Panc1 (cell line): ENCODE data around the gene SULT4A1.

Source experiments
- POLR2AphosphoS5 ChIP-seq: IDR thresholded peaks from 2 replicates; pipeline ENCODE4 v1.6.1; 2012; ENCODE audit warnings: mild to moderate bottlenecking, low read depth, low read length, moderate library complexity
- REST ChIP-seq, 2 experiments: IDR thresholded peaks; 2 replicates each; pipeline ENCODE4 v1.6.1; 2011 to 2012; ENCODE audit warnings: low read depth in 2 of 2, control low read depth in 1 of 2, low read length in 1 of 2, mild to moderate bottlenecking in 1 of 2, moderate library complexity in 1 of 2; ENCODE audit not compliant: insufficient read depth in 1 of 2
- TCF7L2 ChIP-seq: IDR thresholded peaks from 2 replicates; pipeline ENCODE4 v1.6.1; 2011; ENCODE audit warnings: mild to moderate bottlenecking, low read depth, low read length, inconsistent platforms
- TF ChIP-seq, protein P1 (sequence below): fragments of 450-650 bp; IDR thresholded peaks from 2 replicates; pipeline ENCODE4 v1.5.1; 2017; ENCODE audit warnings: mild to moderate bottlenecking

DNA sequence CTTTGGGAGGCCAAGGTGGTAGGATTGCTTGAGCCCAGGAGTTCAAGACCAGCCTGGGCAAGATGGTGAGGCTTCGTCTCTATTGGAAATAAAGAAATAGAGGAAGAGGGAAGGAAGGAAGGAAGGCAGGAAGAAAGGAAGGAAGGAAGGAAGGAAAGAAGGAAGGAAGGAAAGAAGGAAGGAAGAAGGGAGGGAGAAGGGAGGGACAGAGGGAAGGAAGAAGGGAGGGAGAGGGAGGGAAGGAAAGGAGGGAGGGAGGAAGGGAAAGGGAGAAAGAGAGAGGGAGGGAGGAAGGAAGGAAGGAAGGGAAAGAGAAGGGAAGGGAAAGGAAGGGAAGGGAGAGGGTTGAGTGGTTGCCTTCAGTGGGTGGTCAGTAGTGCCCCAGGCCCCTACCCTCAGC, 47.4 kb upstream of the SULT4A1 start:
- TF ChIP-seq, protein P1, sequence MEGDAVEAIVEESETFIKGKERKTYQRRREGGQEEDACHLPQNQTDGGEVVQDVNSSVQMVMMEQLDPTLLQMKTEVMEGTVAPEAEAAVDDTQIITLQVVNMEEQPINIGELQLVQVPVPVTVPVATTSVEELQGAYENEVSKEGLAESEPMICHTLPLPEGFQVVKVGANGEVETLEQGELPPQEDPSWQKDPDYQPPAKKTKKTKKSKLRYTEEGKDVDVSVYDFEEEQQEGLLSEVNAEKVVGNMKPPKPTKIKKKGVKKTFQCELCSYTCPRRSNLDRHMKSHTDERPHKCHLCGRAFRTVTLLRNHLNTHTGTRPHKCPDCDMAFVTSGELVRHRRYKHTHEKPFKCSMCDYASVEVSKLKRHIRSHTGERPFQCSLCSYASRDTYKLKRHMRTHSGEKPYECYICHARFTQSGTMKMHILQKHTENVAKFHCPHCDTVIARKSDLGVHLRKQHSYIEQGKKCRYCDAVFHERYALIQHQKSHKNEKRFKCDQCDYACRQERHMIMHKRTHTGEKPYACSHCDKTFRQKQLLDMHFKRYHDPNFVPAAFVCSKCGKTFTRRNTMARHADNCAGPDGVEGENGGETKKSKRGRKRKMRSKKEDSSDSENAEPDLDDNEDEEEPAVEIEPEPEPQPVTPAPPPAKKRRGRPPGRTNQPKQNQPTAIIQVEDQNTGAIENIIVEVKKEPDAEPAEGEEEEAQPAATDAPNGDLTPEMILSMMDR = no peak
- no peak for TF ChIP-seq POLR2AphosphoS5
- TF ChIP-seq REST (IDR thresholded peaks at IDR 0.05; ENCODE audit: insufficient read depth in 1 of 2, low read depth in 2 of 2, low read length in 1 of 2) = no peak
- no peak for TF ChIP-seq TCF7L2
